Subcutaneous abdominal adipose tissue (tissue), 5 donors: ENCODE data around the gene NUP214.

Experiments used
- H3K27ac ChIP-seq: one replicate; pipeline ENCODE4 v1.7.0; 2013; ENCODE audit warnings: low read depth, mild to moderate bottlenecking, inconsistent platforms, low read length, moderate library complexity
- H3K27me3 ChIP-seq, 5 donors: one replicate each; pipeline ENCODE4 v1.7.0; 2013; ENCODE audit warnings: low read length in 5 of 5, inconsistent platforms in 1 of 5; ENCODE audit not compliant: control insufficient read depth in 5 of 5, insufficient read depth in 4 of 5
- H3K36me3 ChIP-seq, 5 donors: one replicate each; pipeline ENCODE4 v1.7.0; 2013; ENCODE audit warnings: low read length in 5 of 5; ENCODE audit not compliant: control insufficient read depth in 5 of 5, insufficient read depth in 5 of 5
- H3K4me1 ChIP-seq, 5 donors: one replicate each; pipeline ENCODE4 v1.7.0; 2013; ENCODE audit warnings: low read length in 5 of 5, mild to moderate bottlenecking in 3 of 5, moderate library complexity in 1 of 5; ENCODE audit not compliant: control insufficient read depth in 5 of 5, insufficient read depth in 5 of 5
- H3K4me3 ChIP-seq, 5 donors: one replicate each; pipeline ENCODE4 v1.7.0; 2013; ENCODE audit warnings: low read length in 5 of 5, low read depth in 1 of 5
- H3K9ac ChIP-seq, 5 donors: one replicate each; pipeline ENCODE4 v1.7.0; 2013; ENCODE audit warnings: low read length in 5 of 5, mild to moderate bottlenecking in 4 of 5, moderate library complexity in 3 of 5
- H3K9me3 ChIP-seq, 5 donors: one replicate each; pipeline ENCODE4 v1.7.0; 2013; ENCODE audit warnings: low read length in 5 of 5; ENCODE audit not compliant: control insufficient read depth in 5 of 5
- donor health status: healthy.
- donor health status: healthy.
- donor health status: healthy.
- donor health status: healthy.
- donor health status: healthy.

Gene NUP214

GRCh38 chr9:131234799-131235479 lies 109.6 kb downstream of the NUP214 start:
- H3K27ac ChIP-seq: no peak overlapping the region
- peaks cover 4 to 59% (median 50%) of the 10 kb centered on the region in 5 donors for H3K36me3 ChIP-seq

GRCh38 chr9:131235480-131235851 lies 110.1 kb downstream of the NUP214 start:
- H3K27me3 ChIP-seq: peaks cover 0 to 10% (median 5%) of the 10 kb centered on the region in 5 donors
- peaks cover 4 to 55% (median 46%) of the 10 kb centered on the region in 5 donors for H3K36me3 ChIP-seq
- H3K9ac ChIP-seq: no peak overlapping the region
- H3K4me3 ChIP-seq: no peak overlapping the region
- no peaks in the 10 kb centered on the region for H3K9me3 ChIP-seq
- peaks cover 0 to 19% (median 18%) of the 10 kb centered on the region in 5 donors for H3K4me1 ChIP-seq
- no peak overlapping the region for H3K27ac ChIP-seq

More at GRCh38 chr9:131234799-131235479, 109.6 kb downstream of the NUP214 start:
- Histone ChIP-seq H3K4me3 (no peak overlapping the region), H3K27me3 (peaks cover 0 to 10% (median 5%) of the 10 kb centered on the region in 5 donors), H3K9ac (no peak overlapping the region), H3K4me1 (peaks cover 0 to 19% (median 18%) of the 10 kb centered on the region in 5 donors), H3K9me3 (no peaks in the 10 kb centered on the region)

GRCh38 chr9:131236161-131236560 lies 110.8 kb downstream of the NUP214 start:
- H3K9ac ChIP-seq: no peak overlapping the region
- peaks cover 0 to 11% (median 5%) of the 10 kb centered on the region in 5 donors for H3K27me3 ChIP-seq
- H3K36me3 ChIP-seq: peaks cover 4 to 49% (median 40%) of the 10 kb centered on the region in 5 donors
- H3K4me1 ChIP-seq: peaks cover 0 to 19% (median 18%) of the 10 kb centered on the region in 5 donors
- no peaks in the 10 kb centered on the region for H3K9me3 ChIP-seq
- H3K4me3 ChIP-seq: no peak overlapping the region
- no peak overlapping the region for H3K27ac ChIP-seq

- Histone ChIP-seq H3K4me3 (no peak overlapping the region), H3K4me1 (peaks cover 0 to 19% (median 18%) of the 10 kb centered on the region in 5 donors), H3K27me3 (peaks cover 0 to 11% (median 5%) of the 10 kb centered on the region in 5 donors), H3K36me3 (peaks cover 0 to 43% (median 35%) of the 10 kb centered on the region in 5 donors), H3K27ac (no peak overlapping the region), H3K9me3 (no peaks in the 10 kb centered on the region), H3K9ac (no peak overlapping the region)
Measured at GRCh38 chr9:131236761-131237160, 111.4 kb downstream of the NUP214 start.

- no peak overlapping the region for H3K4me3 ChIP-seq
- H3K4me1 ChIP-seq: peaks cover 0 to 19% (median 18%) of the 10 kb centered on the region in 5 donors
- H3K9me3 ChIP-seq: no peaks in the 10 kb centered on the region
- H3K27me3 ChIP-seq: peaks cover 0 to 11% (median 5%) of the 10 kb centered on the region in 5 donors
- H3K27ac ChIP-seq: no peak overlapping the region
- peaks cover 0 to 37% (median 30%) of the 10 kb centered on the region in 5 donors for H3K36me3 ChIP-seq
- no peak overlapping the region for H3K9ac ChIP-seq
Measured at GRCh38 chr9:131237291-131237690, 111.9 kb downstream of the NUP214 start.

- Histone ChIP-seq H3K27ac (no peak overlapping the region), H3K4me1 (peaks cover 0 to 19% (median 18%) of the 10 kb centered on the region in 5 donors), H3K27me3 (peaks cover 0 to 11% (median 5%) of the 10 kb centered on the region in 5 donors), H3K9me3 (peaks cover 0 to 2% (median 0%) of the 10 kb centered on the region in 5 donors), H3K36me3 (peaks cover 0 to 32% (median 25%) of the 10 kb centered on the region in 5 donors), H3K9ac (peak overlapping the region in 2 of 5 donors; percentile 33 to 52), H3K4me3 (peak overlapping the region; percentile 13 to 50 (median 29))
Measured at GRCh38 chr9:131237931-131238401, 112.6 kb downstream of the NUP214 start.

- H3K9ac ChIP-seq: peak overlapping the region in 1 of 5 donors; percentile 33
- H3K4me1 ChIP-seq: peaks cover 0 to 19% (median 18%) of the 10 kb centered on the region in 5 donors
- peaks cover 0 to 26% (median 21%) of the 10 kb centered on the region in 5 donors for H3K36me3 ChIP-seq
- H3K9me3 ChIP-seq: peaks cover 0 to 4% (median 0%) of the 10 kb centered on the region in 5 donors
- peaks cover 0 to 11% (median 5%) of the 10 kb centered on the region in 5 donors for H3K27me3 ChIP-seq
- no peak overlapping the region for H3K27ac ChIP-seq
- peak overlapping the region in 4 of 5 donors; percentile 19 to 50 (median 31) for H3K4me3 ChIP-seq
Measured at GRCh38 chr9:131238402-131239021, 113.1 kb downstream of the NUP214 start.

- no peak overlapping the region for H3K4me3 ChIP-seq
- H3K9ac ChIP-seq: no peak overlapping the region
- H3K36me3 ChIP-seq: peaks cover 0 to 18% (median 12%) of the 10 kb centered on the region in 5 donors
- no peak overlapping the region for H3K27ac ChIP-seq
- H3K9me3 ChIP-seq: peaks cover 0 to 4% (median 0%) of the 10 kb centered on the region in 5 donors
- peaks cover 0 to 19% (median 18%) of the 10 kb centered on the region in 5 donors for H3K4me1 ChIP-seq
- H3K27me3 ChIP-seq: peaks cover 0 to 11% (median 5%) of the 10 kb centered on the region in 5 donors
Measured at GRCh38 chr9:131239161-131239975, 114.0 kb downstream of the NUP214 start.

- H3K27ac ChIP-seq: no peak overlapping the region
- peaks cover 0 to 11% (median 5%) of the 10 kb centered on the region in 5 donors for H3K27me3 ChIP-seq
- peaks cover 0 to 19% (median 18%) of the 10 kb centered on the region in 5 donors for H3K4me1 ChIP-seq
- no peak overlapping the region for H3K4me3 ChIP-seq
- no peak overlapping the region for H3K9ac ChIP-seq
- peaks cover 0 to 4% (median 0%) of the 10 kb centered on the region in 5 donors for H3K9me3 ChIP-seq
- H3K36me3 ChIP-seq: peaks cover 0 to 9% (median 3%) of the 10 kb centered on the region in 5 donors
Measured at GRCh38 chr9:131240047-131240921, 114.9 kb downstream of the NUP214 start.
